Type B pancreatic cell (in vitro differentiated cells): ENCODE results near the gene CIRBP. TPM values are rescaled to one million over a fixed set of nuclear protein-coding genes. Genes with fewer than 3 reads are reported as not detected.

ENCODE experiments used
- DNase-seq: peaks from one replicate; pipeline ENCODE4 v3.0.0; 2021; ENCODE audit warnings: mixed read lengths; ENCODE audit not compliant: unreplicated experiment; ENCODE audit errors: extremely low spot score
- H3K27ac Mint-ChIP-seq: 2 replicates; pipeline ENCODE4 v1.8.0; 2021; ENCODE audit warnings: mild to moderate bottlenecking, mixed read lengths
- H3K27me3 Mint-ChIP-seq: 2 replicates; pipeline ENCODE4 v1.8.0; 2021; ENCODE audit warnings: mixed read lengths
- H3K36me3 Mint-ChIP-seq: 2 replicates; pipeline ENCODE4 v1.8.0; 2021; ENCODE audit warnings: mixed read lengths
- H3K4me1 Mint-ChIP-seq: one replicate; pipeline ENCODE4 v1.8.0; 2021; ENCODE audit warnings: mixed read lengths; ENCODE audit not compliant: unreplicated experiment
- H3K4me3 Mint-ChIP-seq: 2 replicates; pipeline ENCODE4 v1.8.0; 2021; ENCODE audit warnings: mild to moderate bottlenecking, mixed read lengths
- H3K9me3 Mint-ChIP-seq: 2 replicates; pipeline ENCODE4 v1.8.0; 2021; ENCODE audit warnings: mixed read lengths
- CTCF ChIP-seq: fragments of 200-600 bp; sonication (generic); conservative IDR thresholded peaks from 2 replicates; pipeline ENCODE4 v1.5.0; 2021; ENCODE audit warnings: antibody characterized with exemption, mild to moderate bottlenecking
- total RNA-seq: library from RNA; stranded (reverse); gene quantifications from 2 replicates; pipeline ENCODE4 v1.2.1, GENCODE V29; 2021; ENCODE audit warnings: low replicate concordance

Gene CIRBP
- total RNA-seq, 1 donor from 2014 or later = 421 TPM

- TF ChIP-seq CTCF = no peak
- H3K9me3 Mint-ChIP-seq = no peaks in the 10 kb centered on the region
- H3K36me3 Mint-ChIP-seq = no peaks in the 10 kb centered on the region
- no peak overlapping the region for H3K27ac Mint-ChIP-seq
- DNase-seq = no peak
- peaks cover 4% of the 10 kb centered on the region for H3K4me1 Mint-ChIP-seq
- peaks cover 8% of the 10 kb centered on the region for H3K27me3 Mint-ChIP-seq
- no peak overlapping the region for H3K4me3 Mint-ChIP-seq
Observed at GRCh38 chr19:1312767-1313694, 43.9 kb downstream of the CIRBP start.

- no peak overlapping the region for H3K4me3 Mint-ChIP-seq
- H3K27ac Mint-ChIP-seq = no peak overlapping the region
Observed at GRCh38 chr19:1313695-1314613, 44.8 kb downstream of the CIRBP start.

GRCh38 chr19:1315470-1316166 is 46.5 kb downstream of the CIRBP start:
- Mint-ChIP-seq H3K27ac (peak overlapping the region; percentile 18), H3K27me3 (peaks cover 12% of the 10 kb centered on the region), H3K36me3 (no peaks in the 10 kb centered on the region), H3K4me1 (peaks cover 8% of the 10 kb centered on the region), H3K9me3 (no peaks in the 10 kb centered on the region), H3K4me3 (no peak overlapping the region)
- DNase-seq = no peak
- TF ChIP-seq CTCF = peak; percentile 69

More at GRCh38 chr19:1313695-1314613, 44.8 kb downstream of the CIRBP start:
- Mint-ChIP-seq H3K4me1 (peaks cover 4% of the 10 kb centered on the region), H3K9me3 (no peaks in the 10 kb centered on the region), H3K36me3 (no peaks in the 10 kb centered on the region), H3K27me3 (peaks cover 12% of the 10 kb centered on the region)
- no peak for DNase-seq
- TF ChIP-seq CTCF = no peak

DNA sequence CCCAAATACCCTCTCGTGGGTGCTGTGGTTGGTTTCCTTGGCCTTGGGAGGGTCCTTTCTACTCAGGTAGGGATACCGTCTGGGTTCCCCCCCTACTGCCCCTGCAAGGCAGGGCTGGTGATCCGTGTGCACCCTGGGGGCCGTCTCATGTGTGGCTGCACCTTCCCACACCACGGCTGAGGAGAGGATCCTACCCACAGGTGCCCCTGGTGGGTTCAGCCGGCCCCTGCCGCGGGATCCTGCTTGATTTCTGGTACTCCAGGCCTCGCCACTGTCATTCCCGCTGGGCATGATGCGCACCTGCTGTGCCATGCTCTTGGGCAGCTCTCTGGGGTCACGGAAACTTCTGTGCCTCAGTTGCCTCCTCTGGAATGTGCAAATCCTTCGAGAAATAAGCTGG is 47.3 kb downstream of the CIRBP start:
- TF ChIP-seq CTCF = no peak
- H3K4me1 Mint-ChIP-seq = peaks cover 11% of the 10 kb centered on the region
- DNase-seq = no peak
- no peaks in the 10 kb centered on the region for H3K9me3 Mint-ChIP-seq
- no peak overlapping the region for H3K4me3 Mint-ChIP-seq
- H3K36me3 Mint-ChIP-seq = no peaks in the 10 kb centered on the region
- peaks cover 12% of the 10 kb centered on the region for H3K27me3 Mint-ChIP-seq
- H3K27ac Mint-ChIP-seq = no peak overlapping the region
